Hematopoietic multipotent progenitor cell (in vitro differentiated cells): Measurements from ENCODE around the gene RTN3. TPM values are rescaled to one million over a fixed set of nuclear protein-coding genes. Genes with fewer than 3 reads are reported as not detected.
A peak's percentile ranks its signal among the peaks of the same experiment; 100 is the strongest.

Experiments
- DNase-seq, 3 donors: peaks; one replicate each; pipeline ENCODE4 v3.0.0-alpha.2; 2011 to 2015; ENCODE audit warnings: low read depth in 2 of 3, low spot score in 2 of 3
- total RNA-seq: library from RNA; depleted of rRNA; stranded (reverse); fragments of >200 nt; gene quantifications from one replicate; pipeline ENCODE4 v1.2.3, GENCODE V29; 2012

Gene RTN3
- total RNA-seq, 1 donor = 43.9 TPM

- DNase-seq = no peak
These were observed 56.4 kb downstream of the RTN3 start for GRCh38 chr11:63737718-63738117.

- DNase-seq = peak; percentile 38 to 74 (median 60)
These were observed 57.5 kb downstream of the RTN3 start for GRCh38 chr11:63738720-63739360.

- peak in 2 of 3 donors; percentile 14 to 48 for DNase-seq
These were observed 64.2 kb downstream of the RTN3 start for GRCh38 chr11:63745304-63746170.

- DNase-seq = no peak
These were observed 65.7 kb downstream of the RTN3 start for GRCh38 chr11:63747011-63747410.

- no peak for DNase-seq
These were observed 68.3 kb downstream of the RTN3 start for GRCh38 chr11:63749624-63750023.

GRCh38 chr11:63756919-63757761 is 75.8 kb downstream of the RTN3 start:
- no peak for DNase-seq

GRCh38 chr11:63760487-63761079 is 79.3 kb downstream of the RTN3 start:
- no peak for DNase-seq

GRCh38 chr11:63761188-63761587 is 79.9 kb downstream of the RTN3 start:
- no peak for DNase-seq

GRCh38 chr11:63761931-63762653 is 80.8 kb downstream of the RTN3 start:
- no peak for DNase-seq

- no peak for DNase-seq
These were observed 81.6 kb downstream of the RTN3 start for GRCh38 chr11:63762654-63763495.

GRCh38 chr11:63763496-63764339 is 82.4 kb downstream of the RTN3 start:
- DNase-seq = no peak

GRCh38 chr11:63764340-63764678 is 83.0 kb downstream of the RTN3 start:
- DNase-seq = no peak

GRCh38 chr11:63764679-63765647 is 83.7 kb downstream of the RTN3 start:
- DNase-seq = no peak

GRCh38 chr11:63765688-63766241 is 84.5 kb downstream of the RTN3 start:
- DNase-seq = no peak

GRCh38 chr11:63766531-63767235 is 85.4 kb downstream of the RTN3 start:
- DNase-seq = no peak

- DNase-seq = no peak
These were observed 85.9 kb downstream of the RTN3 start for GRCh38 chr11:63767267-63767564.
